ENCODE data around the gene SLC22A8.

The SLC22A8 gene

DNA sequence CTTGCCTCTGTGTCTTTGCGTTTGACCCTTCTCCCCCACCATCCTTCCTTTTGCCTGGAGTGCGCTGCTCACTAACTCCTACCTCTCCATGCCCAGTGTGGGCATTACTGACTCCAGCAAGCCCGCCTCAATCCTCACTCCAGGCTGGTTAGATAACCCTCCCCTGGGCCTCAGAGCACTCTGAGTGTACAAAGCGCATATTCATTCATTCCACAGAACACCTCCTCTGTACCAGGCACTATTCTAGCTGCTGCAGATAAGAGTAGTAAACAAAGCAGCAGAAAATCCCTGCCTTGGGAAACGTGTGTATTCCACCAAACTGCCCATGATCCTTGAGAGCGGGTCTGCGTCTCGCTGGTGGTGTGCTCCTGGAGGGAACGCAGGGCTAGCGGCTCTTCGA lies 3.2 kb downstream of the SLC22A8 start:
- no peak overlapping the region for H3K4me3 ChIP-seq (ENCODE audit: low read depth, low read length)
- no peak for DNase-seq (ENCODE audit: low read depth)
- TF ChIP-seq, protein P1, sequence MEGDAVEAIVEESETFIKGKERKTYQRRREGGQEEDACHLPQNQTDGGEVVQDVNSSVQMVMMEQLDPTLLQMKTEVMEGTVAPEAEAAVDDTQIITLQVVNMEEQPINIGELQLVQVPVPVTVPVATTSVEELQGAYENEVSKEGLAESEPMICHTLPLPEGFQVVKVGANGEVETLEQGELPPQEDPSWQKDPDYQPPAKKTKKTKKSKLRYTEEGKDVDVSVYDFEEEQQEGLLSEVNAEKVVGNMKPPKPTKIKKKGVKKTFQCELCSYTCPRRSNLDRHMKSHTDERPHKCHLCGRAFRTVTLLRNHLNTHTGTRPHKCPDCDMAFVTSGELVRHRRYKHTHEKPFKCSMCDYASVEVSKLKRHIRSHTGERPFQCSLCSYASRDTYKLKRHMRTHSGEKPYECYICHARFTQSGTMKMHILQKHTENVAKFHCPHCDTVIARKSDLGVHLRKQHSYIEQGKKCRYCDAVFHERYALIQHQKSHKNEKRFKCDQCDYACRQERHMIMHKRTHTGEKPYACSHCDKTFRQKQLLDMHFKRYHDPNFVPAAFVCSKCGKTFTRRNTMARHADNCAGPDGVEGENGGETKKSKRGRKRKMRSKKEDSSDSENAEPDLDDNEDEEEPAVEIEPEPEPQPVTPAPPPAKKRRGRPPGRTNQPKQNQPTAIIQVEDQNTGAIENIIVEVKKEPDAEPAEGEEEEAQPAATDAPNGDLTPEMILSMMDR (IDR thresholded peaks at IDR 0.05; ENCODE audit: low read depth, low read length, missing control alignments) = no peak

DNA sequence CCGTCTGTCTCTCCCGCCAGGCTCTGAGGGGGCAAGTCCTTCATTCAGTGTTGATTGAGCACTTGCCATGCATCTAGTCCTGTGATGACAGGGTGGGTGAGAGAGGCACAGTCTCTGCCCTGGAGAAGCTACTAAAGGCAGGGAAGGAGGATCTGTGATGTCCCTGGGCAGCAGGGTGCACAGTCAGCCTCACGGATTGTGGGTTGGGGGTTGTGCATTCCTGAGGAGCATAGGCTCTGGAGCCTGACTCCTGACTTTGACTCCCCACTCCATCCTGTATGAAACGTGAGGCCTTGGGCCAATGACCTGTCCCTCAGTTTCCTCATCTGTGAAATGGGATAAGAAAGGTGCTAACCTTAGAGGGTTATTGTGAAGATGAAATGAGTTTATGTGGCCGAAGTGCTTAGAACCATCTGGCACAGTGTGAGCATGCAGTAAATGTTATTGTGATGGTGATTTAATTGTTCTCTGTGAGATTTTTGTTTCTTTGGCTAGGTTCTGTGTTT lies 4.7 kb downstream of the SLC22A8 start:
- H3K4me3 ChIP-seq (ENCODE audit: low read depth, low read length) = no peak overlapping the region
- DNase-seq (ENCODE audit: low read depth) = no peak
- TF ChIP-seq, protein P1 (IDR thresholded peaks at IDR 0.05; ENCODE audit: low read depth, low read length, missing control alignments) = no peak

DNA sequence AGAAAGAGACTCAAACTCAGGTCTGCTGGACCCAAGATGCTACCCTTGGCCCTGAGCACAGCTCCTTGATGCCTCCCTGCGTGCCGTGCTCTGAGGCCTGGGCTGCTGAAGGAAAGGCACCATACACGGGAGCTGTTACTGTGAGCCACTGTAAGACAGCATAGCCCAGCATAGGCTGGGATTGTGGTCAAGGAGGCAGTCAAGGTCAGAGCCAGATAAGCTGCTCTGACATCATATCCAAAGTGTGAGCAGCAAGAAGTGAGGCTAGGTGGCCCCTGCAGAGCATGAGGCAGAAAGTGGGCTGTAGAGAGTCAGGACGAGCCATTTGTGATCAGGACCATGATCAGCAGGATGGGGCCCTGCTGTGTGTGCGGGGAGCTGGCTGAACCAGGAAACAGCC lies 7.7 kb downstream of the SLC22A8 start:
- TF ChIP-seq, protein P1 (IDR thresholded peaks at IDR 0.05; ENCODE audit: low read depth, low read length, missing control alignments) = no peak
- DNase-seq (ENCODE audit: low read depth) = no peak
- no peak overlapping the region for H3K4me3 ChIP-seq (ENCODE audit: low read depth, low read length)

DNA sequence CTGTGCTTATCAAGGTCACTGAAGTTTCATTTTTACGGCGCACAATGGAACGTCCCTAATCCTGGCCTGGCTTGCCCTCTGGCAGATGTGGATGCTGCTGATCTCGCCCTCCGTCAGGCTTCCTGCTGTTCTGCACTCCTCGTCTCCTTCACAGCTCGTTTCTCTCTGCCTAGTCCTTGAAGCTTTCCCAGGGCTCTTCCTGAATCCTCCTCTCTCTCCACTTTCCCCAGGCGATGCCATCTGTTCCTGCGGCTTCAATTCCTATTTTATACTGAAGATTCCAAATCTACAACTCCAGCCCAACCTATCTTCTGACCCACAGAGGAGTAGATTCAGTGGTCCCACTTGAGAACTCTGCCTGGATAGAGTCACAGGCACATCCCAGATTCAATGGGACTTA lies 14.2 kb downstream of the SLC22A8 start:
- H3K4me3 ChIP-seq (ENCODE audit: low read depth, low read length) = no peak overlapping the region
- DNase-seq (ENCODE audit: low read depth) = no peak
- TF ChIP-seq, protein P1 (IDR thresholded peaks at IDR 0.05; ENCODE audit: low read depth, low read length, missing control alignments) = no peak

DNA sequence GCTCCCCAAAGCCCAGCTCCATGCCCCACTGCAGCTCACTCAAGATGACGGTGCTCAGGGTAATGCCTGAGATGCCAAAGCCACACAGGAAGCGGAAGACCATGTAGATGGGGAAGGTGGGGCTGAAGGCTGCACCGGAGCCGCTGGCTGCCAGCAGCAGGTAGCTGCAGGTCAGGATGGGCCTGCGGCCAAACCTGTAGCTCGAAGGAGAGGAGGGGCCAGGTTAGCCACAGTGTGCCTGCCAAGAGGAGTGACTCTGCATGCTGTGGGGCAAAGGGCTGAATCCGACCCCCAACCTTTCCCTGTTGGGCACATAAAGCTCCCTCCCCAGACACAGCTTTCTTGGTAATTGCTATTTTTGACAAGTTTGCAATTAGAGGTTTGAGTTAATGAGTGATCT lies 16.0 kb downstream of the SLC22A8 start:
- TF ChIP-seq, protein P1 (IDR thresholded peaks at IDR 0.05; ENCODE audit: low read depth, low read length, missing control alignments) = no peak
- no peak overlapping the region for H3K4me3 ChIP-seq (ENCODE audit: low read depth, low read length)
- no peak for DNase-seq (ENCODE audit: low read depth)

DNA sequence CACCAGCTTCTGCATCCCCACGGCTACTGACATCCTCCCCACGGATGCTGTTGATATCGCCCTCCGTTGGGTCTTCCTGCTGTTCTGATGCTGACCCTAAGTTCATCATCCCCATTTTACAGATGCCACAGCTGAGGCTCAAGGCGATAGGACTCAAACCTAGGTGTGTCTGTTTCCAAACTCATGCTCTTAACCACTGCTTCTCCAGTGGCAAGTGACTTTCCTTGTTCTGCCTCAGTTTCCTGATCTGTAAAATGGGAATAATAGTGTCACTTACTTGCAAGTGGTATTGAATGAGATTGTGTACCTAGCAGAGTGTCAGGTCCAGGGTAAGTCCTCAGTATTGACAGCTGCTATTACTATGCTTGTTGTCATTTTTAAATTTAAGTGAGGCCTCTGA lies 16.5 kb downstream of the SLC22A8 start:
- TF ChIP-seq, protein P1 (IDR thresholded peaks at IDR 0.05; ENCODE audit: low read depth, low read length, missing control alignments) = no peak
- H3K4me3 ChIP-seq (ENCODE audit: low read depth, low read length) = no peak overlapping the region
- DNase-seq (ENCODE audit: low read depth) = no peak

DNA sequence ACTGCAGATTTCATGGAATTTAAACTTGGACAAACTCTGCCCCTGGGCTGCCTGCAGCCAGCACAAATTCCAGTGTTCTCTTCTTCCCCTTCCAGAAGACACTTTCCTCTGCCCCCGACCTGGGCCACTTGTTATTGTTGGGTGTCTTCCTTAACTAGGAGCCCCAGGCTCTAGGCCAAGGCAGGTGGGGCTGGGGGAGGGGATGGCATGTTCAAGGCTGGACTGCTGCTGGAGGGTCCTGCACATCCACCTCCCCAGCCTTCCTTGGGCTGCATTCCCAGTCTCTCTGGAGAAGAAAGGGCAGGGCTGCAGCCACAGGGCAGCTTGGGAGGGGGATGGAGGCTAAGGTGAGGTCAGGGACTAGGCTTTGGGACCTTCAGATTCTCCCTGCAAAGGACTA lies 19.4 kb downstream of the SLC22A8 start:
- no peak overlapping the region for H3K4me3 ChIP-seq (ENCODE audit: low read depth, low read length)
- TF ChIP-seq, protein P1 (IDR thresholded peaks at IDR 0.05; ENCODE audit: low read depth, low read length, missing control alignments) = no peak
- no peak for DNase-seq (ENCODE audit: low read depth)
